Neural progenitor cell (in vitro differentiated cells): ENCODE data around the gene HNRNPM. TPM values are rescaled to one million over a fixed set of nuclear protein-coding genes. Genes with fewer than 3 reads are reported as not detected.

Experiments
- DNase-seq: peaks from one replicate; pipeline ENCODE4 v3.0.0-alpha.2; 2016; ENCODE audit warnings: low spot score
- H2AFZ ChIP-seq: fragments of 200-600 bp; sonication (generic); replicated peaks from 2 replicates; pipeline ENCODE4 v1.6.1; 2016; ENCODE audit warnings: antibody characterized with exemption
- H3F3A ChIP-seq: fragments of 200-600 bp; sonication (generic); 2 replicates; pipeline ENCODE4 v1.6.1; 2016; ENCODE audit warnings: antibody characterized with exemption, low read depth
- H3K27ac ChIP-seq: fragments of 200-600 bp; sonication (generic); 2 replicates; pipeline ENCODE4 v1.5.1; 2016; ENCODE audit warnings: mild to moderate bottlenecking
- H3K27me3 ChIP-seq: fragments of 200-600 bp; sonication (generic); 2 replicates; pipeline ENCODE4 v1.6.1; 2016; ENCODE audit warnings: mild to moderate bottlenecking, moderate library complexity
- H3K36me3 ChIP-seq: fragments of 200-600 bp; sonication (generic); 2 replicates; pipeline ENCODE4 v1.5.1; 2016
- H3K4me1 ChIP-seq: fragments of 200-600 bp; sonication (generic); 2 replicates; pipeline ENCODE4 v1.6.1; 2016; ENCODE audit warnings: mixed run types
- H3K4me2 ChIP-seq: fragments of 200-600 bp; sonication (generic); 2 replicates; pipeline ENCODE4 v1.6.1; 2016
- H3K4me3 ChIP-seq: fragments of 200-600 bp; sonication (generic); 2 replicates; pipeline ENCODE4 v1.5.1; 2016
- H3K79me2 ChIP-seq: fragments of 200-600 bp; sonication (generic); 2 replicates; pipeline ENCODE4 v1.6.1; 2016; ENCODE audit warnings: low read depth
- H3K9ac ChIP-seq: fragments of 200-600 bp; sonication (generic); 2 replicates; pipeline ENCODE4 v1.6.1; 2016
- H3K9me3 ChIP-seq: fragments of 200-600 bp; sonication (generic); 2 replicates; pipeline ENCODE4 v1.5.1; 2016; ENCODE audit warnings: low read depth
- H4K20me1 ChIP-seq: fragments of 200-600 bp; sonication (generic); 2 replicates; pipeline ENCODE4 v1.6.1; 2016; ENCODE audit warnings: low read depth
- H3K27ac Mint-ChIP-seq: 3 replicates; pipeline ENCODE4 v1.8.0; 2021; ENCODE audit warnings: mixed read lengths
- H3K27me3 Mint-ChIP-seq: 2 replicates; pipeline ENCODE4 v1.8.0; 2022; ENCODE audit warnings: low read depth, mild to moderate bottlenecking, inconsistent platforms, moderate library complexity, mixed read lengths; ENCODE audit not compliant: insufficient read depth
- H3K36me3 Mint-ChIP-seq: 3 replicates; pipeline ENCODE4 v1.8.0; 2021; ENCODE audit warnings: mixed read lengths
- H3K4me1 Mint-ChIP-seq: 3 replicates; pipeline ENCODE4 v1.8.0; 2021; ENCODE audit warnings: mixed read lengths
- H3K4me3 Mint-ChIP-seq: 3 replicates; pipeline ENCODE4 v1.8.0; 2021; ENCODE audit warnings: mild to moderate bottlenecking, moderate library complexity, mixed read lengths
- H3K9me3 Mint-ChIP-seq: 3 replicates; pipeline ENCODE4 v1.8.0; 2020; ENCODE audit warnings: mixed read lengths
- CTCF ChIP-seq: fragments of 200-600 bp; sonication (generic); IDR thresholded peaks from 2 replicates; pipeline ENCODE4 v1.5.1; 2017; ENCODE audit warnings: antibody characterized with exemption, mild to moderate bottlenecking
- EZH2 ChIP-seq: fragments of 200-600 bp; sonication (generic); IDR thresholded peaks from 2 replicates; pipeline ENCODE4 v1.6.1; 2017; ENCODE audit warnings: antibody characterized with exemption, mild to moderate bottlenecking, moderate library complexity
- EZH2phosphoT487 ChIP-seq: fragments of 200-600 bp; sonication (generic); IDR thresholded peaks from 2 replicates; pipeline ENCODE4 v1.6.1; 2017; ENCODE audit warnings: antibody characterized with exemption
- total RNA-seq: library from RNA; depleted of rRNA; stranded (reverse); fragments of >200 nt; gene quantifications from 2 replicates; pipeline ENCODE4 v1.2.3, GENCODE V29; 2015; ENCODE audit warnings: low replicate concordance

HNRNPM gene
- total RNA-seq, 1 donor from 2014 or later, result 118 TPM

- peaks cover 18% of the 10 kb centered on the region for H3K4me1 ChIP-seq
- no peaks in the 10 kb centered on the region for H3K27me3 ChIP-seq
- no peak overlapping the region for H3K4me3 ChIP-seq
- Mint-ChIP-seq H3K27ac (no peak overlapping the region), H3K36me3 (no peaks in the 10 kb centered on the region), H3K4me3 (no peak overlapping the region), H3K27me3 (peaks cover 7% of the 10 kb centered on the region), H3K4me1 (peaks cover 19% of the 10 kb centered on the region), H3K9me3 (no peaks in the 10 kb centered on the region)
- H2AFZ ChIP-seq, result no peak overlapping the region
- no peaks in the 10 kb centered on the region for H4K20me1 ChIP-seq
- no peak overlapping the region for H3K27ac ChIP-seq
- no peak for DNase-seq
- H3K36me3 ChIP-seq, result no peaks in the 10 kb centered on the region
- TF ChIP-seq CTCF (no peak), EZH2 (no peak), EZH2phosphoT487 (no peak)
- H3K4me2 ChIP-seq, result no peak overlapping the region
- peaks cover 4% of the 10 kb centered on the region for H3K79me2 ChIP-seq
- H3F3A ChIP-seq, result peaks cover 41% of the 10 kb centered on the region
- H3K9ac ChIP-seq, result no peak overlapping the region
- no peaks in the 10 kb centered on the region for H3K9me3 ChIP-seq
These were observed 65.9 kb downstream of the HNRNPM start for GRCh38 chr19:8510589-8511115.

- no peaks in the 10 kb centered on the region for H3K27me3 ChIP-seq
- H2AFZ ChIP-seq, result no peak overlapping the region
- H3K9ac ChIP-seq, result no peak overlapping the region
- H3K4me1 ChIP-seq, result peaks cover 11% of the 10 kb centered on the region
- peaks cover 31% of the 10 kb centered on the region for H3F3A ChIP-seq
- H3K4me1 Mint-ChIP-seq, result peaks cover 14% of the 10 kb centered on the region
- H3K4me2 ChIP-seq, result no peak overlapping the region
- H3K27ac ChIP-seq, result no peak overlapping the region
- H3K79me2 ChIP-seq, result peaks cover 4% of the 10 kb centered on the region
- H3K27ac Mint-ChIP-seq, result no peak overlapping the region
- no peak for DNase-seq
- TF ChIP-seq EZH2, result no peak
- TF ChIP-seq CTCF, result peak; percentile 15
- H4K20me1 ChIP-seq, result no peaks in the 10 kb centered on the region
- peaks cover 7% of the 10 kb centered on the region for H3K27me3 Mint-ChIP-seq
- no peaks in the 10 kb centered on the region for H3K9me3 ChIP-seq
- no peaks in the 10 kb centered on the region for H3K36me3 Mint-ChIP-seq
- H3K36me3 ChIP-seq, result no peaks in the 10 kb centered on the region
- H3K4me3 Mint-ChIP-seq, result no peak overlapping the region
- no peak overlapping the region for H3K4me3 ChIP-seq
- no peaks in the 10 kb centered on the region for H3K9me3 Mint-ChIP-seq
These were observed 66.9 kb downstream of the HNRNPM start for GRCh38 chr19:8511573-8512101.

- Histone ChIP-seq H3K27ac (no peak overlapping the region), H3K27me3 (no peaks in the 10 kb centered on the region), H3K36me3 (no peaks in the 10 kb centered on the region), H3F3A (peaks cover 24% of the 10 kb centered on the region), H3K9ac (no peak overlapping the region), H3K4me2 (peak overlapping the region; percentile 79), H4K20me1 (no peaks in the 10 kb centered on the region), H3K4me1 (peaks cover 8% of the 10 kb centered on the region), H3K4me3 (no peak overlapping the region), H3K9me3 (no peaks in the 10 kb centered on the region), H2AFZ (no peak overlapping the region), H3K79me2 (peaks cover 4% of the 10 kb centered on the region)
- TF ChIP-seq EZH2 (no peak), CTCF (no peak), EZH2phosphoT487 (no peak)
- Mint-ChIP-seq H3K27me3 (peaks cover 7% of the 10 kb centered on the region), H3K36me3 (no peaks in the 10 kb centered on the region), H3K4me1 (peaks cover 13% of the 10 kb centered on the region), H3K4me3 (peak overlapping the region; percentile 75), H3K27ac (peak overlapping the region; percentile 74), H3K9me3 (no peaks in the 10 kb centered on the region)
- peak; percentile 33 for DNase-seq
These were observed 67.6 kb downstream of the HNRNPM start for GRCh38 chr19:8512115-8512967.
